ENCODE data around the gene FA2H.

FA2H gene

DNA sequence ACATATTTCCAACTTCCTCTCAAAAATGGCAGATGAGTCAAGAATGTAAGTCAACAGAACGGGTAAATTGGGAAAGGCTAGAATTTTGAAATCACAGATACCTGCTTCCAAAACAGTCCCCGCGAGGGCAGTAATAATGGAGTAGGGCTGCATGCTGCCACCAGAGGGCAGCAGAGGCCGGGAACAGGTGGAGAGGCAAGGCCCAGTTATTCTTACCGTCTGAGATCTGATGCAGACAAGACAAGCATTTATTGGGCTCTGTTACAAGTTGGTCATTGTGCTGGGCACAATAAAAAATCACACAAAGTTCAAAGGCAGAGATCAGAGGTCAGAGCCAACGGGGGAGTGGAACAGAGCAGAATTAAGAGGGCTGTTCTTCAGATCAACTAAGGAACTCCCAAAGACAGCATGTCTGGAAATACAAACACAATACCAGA, 65.2 kb downstream of the FA2H start:
- no peaks in the 10 kb centered on the region for H3K36me3 Mint-ChIP-seq (ENCODE audit: insufficient read depth)
- H3K9me3 Mint-ChIP-seq, result no peaks in the 10 kb centered on the region
- H3K4me1 Mint-ChIP-seq, result peaks cover 6% of the 10 kb centered on the region
- no peaks in the 10 kb centered on the region for H3K27me3 Mint-ChIP-seq
- peak overlapping the region; percentile 70 for H3K27ac Mint-ChIP-seq (ENCODE audit: low read depth)
- no peak overlapping the region for H3K4me3 Mint-ChIP-seq
- DNase-seq (ENCODE audit: low spot score in 2 of 2), result peak; percentile 65 to 69
- peak; percentile 87 for ATAC-seq (replicated peaks; ENCODE audit: extremely low read depth, poor library complexity, severe bottlenecking)

DNA sequence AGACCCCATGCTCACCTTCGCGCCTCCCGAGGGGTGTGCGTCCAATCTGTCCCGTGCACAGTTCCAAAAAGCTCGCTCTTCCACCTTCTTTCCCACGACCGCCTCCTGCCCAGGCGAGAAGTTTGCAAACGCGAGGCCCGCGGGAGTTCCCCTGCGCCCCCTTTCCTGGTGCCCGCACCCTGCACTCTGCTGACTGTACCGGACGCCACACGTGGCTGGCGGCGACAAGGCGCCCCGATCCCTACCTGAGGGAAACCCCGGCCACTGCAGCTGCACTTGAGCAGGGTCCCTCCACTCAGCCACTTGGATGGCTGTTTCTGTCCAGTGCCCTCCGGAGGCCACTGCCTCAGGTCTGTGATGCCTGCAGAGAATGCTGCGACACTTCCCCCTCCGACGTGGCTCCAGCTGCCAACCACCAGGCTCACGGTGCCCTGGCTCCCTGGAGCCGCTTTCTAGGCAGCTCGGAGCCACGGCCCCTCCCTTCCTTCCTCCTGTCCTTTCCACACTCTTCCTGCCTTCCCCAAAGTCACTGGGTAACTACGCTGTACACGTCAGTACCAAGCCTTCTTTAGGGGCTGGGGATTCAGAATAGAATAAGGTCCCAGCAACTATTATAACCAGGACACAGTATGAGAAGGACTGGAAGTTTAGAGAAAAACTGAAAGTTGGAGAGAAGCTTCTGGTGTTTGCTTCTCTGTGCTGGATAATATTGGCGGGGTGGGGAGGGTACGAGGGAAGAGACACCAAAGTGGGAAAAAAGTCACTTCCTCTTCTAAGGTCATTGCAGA, 74.0 kb downstream of the FA2H start, which contains the start of gene MLKL:
Gene MLKL (minus strand): TSS at position 425 of the 788 bp plus-strand sequence. CDS start 5,105 bp downstream, outside the sequence.
- Mint-ChIP-seq H3K27ac (ENCODE audit: low read depth) (peak within 1 kb of the TSS; percentile 100), H3K27me3 (no peaks in the 10 kb centered on the region), H3K36me3 (ENCODE audit: insufficient read depth) (peaks cover 5% of the 10 kb centered on the region), H3K4me3 (peak within 1 kb of the TSS; percentile 100), H3K9me3 (no peaks in the 10 kb centered on the region), H3K4me1 (peaks cover 49% of the 10 kb centered on the region)
- DNase-seq (ENCODE audit: low spot score in 2 of 2), result peak; percentile 27 to 39
- peak; percentile 78 for ATAC-seq (replicated peaks; ENCODE audit: extremely low read depth, poor library complexity, severe bottlenecking)

DNA sequence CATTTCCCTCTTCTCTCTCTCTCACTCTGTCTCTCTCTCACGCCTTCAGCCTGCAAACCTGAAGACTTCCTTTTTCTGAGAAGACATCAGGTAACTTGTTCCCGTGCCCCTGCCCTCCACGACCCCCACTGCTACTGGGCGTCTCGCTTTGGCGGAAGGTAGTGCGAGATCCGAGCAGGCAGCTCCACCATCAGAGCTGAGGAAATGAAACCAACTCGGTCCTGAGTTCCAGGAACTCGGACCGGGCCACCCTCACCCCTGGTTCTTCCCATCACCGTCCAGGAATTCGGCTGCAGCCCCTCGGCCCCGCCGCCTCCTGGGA, 74.5 kb downstream of the FA2H start:
- Mint-ChIP-seq H3K4me1 (peaks cover 54% of the 10 kb centered on the region), H3K27ac (ENCODE audit: low read depth) (peak overlapping the region; percentile 100), H3K27me3 (no peaks in the 10 kb centered on the region), H3K36me3 (ENCODE audit: insufficient read depth) (peaks cover 8% of the 10 kb centered on the region), H3K4me3 (peak overlapping the region; percentile 100), H3K9me3 (no peaks in the 10 kb centered on the region)
- peak; percentile 29 for ATAC-seq (replicated peaks; ENCODE audit: extremely low read depth, poor library complexity, severe bottlenecking)
- no peak for DNase-seq (ENCODE audit: low spot score in 2 of 2)

DNA sequence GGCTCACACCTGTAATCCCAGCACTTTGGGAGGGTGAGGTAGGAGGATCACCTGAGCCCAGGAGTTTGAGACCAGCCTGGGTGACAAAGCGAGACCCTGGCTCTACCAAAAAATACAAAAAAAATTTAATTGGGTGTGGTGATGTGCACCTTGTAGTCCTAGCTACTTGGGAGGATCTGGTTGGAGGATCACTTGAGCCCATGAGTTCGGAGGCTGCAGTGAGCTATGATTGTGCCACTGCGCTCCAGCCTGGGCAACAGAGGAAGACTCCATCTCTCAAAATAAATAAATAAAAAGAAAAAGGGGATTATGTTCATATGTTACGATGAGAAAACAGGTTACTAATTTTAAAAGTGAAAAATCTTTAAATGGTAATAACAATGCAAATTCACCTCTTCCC, 75.0 kb downstream of the FA2H start:
- Mint-ChIP-seq H3K27ac (ENCODE audit: low read depth) (peak overlapping the region; percentile 100), H3K9me3 (no peaks in the 10 kb centered on the region), H3K36me3 (ENCODE audit: insufficient read depth) (peaks cover 11% of the 10 kb centered on the region), H3K27me3 (no peaks in the 10 kb centered on the region), H3K4me3 (peak overlapping the region; percentile 100), H3K4me1 (peaks cover 54% of the 10 kb centered on the region)
- ATAC-seq (replicated peaks; ENCODE audit: extremely low read depth, poor library complexity, severe bottlenecking) (no peak), DNase-seq (ENCODE audit: low spot score in 2 of 2) (no peak)

DNA sequence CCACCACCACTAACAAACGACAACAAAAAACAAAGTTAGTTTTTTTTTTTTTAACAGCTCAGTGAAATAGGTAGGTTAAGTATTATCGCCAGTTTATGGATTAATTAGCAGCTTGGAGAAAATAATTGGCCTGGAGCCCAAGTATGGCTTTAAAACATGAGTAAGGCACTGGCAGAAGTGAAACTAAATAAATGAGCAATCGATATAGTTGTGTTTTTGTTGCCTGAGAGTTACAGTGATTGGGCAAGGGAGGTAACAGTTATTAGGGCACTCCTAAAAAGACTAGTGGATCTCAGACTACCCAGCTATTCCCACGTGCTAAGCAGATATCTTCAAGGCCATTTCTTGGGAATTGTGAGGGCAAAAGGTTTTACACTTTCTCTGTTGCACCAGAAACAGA, 76.4 kb downstream of the FA2H start:
- H3K4me1 Mint-ChIP-seq, result peaks cover 54% of the 10 kb centered on the region
- ATAC-seq (replicated peaks; ENCODE audit: extremely low read depth, poor library complexity, severe bottlenecking), result no peak
- H3K4me3 Mint-ChIP-seq, result peak overlapping the region; percentile 100

DNA sequence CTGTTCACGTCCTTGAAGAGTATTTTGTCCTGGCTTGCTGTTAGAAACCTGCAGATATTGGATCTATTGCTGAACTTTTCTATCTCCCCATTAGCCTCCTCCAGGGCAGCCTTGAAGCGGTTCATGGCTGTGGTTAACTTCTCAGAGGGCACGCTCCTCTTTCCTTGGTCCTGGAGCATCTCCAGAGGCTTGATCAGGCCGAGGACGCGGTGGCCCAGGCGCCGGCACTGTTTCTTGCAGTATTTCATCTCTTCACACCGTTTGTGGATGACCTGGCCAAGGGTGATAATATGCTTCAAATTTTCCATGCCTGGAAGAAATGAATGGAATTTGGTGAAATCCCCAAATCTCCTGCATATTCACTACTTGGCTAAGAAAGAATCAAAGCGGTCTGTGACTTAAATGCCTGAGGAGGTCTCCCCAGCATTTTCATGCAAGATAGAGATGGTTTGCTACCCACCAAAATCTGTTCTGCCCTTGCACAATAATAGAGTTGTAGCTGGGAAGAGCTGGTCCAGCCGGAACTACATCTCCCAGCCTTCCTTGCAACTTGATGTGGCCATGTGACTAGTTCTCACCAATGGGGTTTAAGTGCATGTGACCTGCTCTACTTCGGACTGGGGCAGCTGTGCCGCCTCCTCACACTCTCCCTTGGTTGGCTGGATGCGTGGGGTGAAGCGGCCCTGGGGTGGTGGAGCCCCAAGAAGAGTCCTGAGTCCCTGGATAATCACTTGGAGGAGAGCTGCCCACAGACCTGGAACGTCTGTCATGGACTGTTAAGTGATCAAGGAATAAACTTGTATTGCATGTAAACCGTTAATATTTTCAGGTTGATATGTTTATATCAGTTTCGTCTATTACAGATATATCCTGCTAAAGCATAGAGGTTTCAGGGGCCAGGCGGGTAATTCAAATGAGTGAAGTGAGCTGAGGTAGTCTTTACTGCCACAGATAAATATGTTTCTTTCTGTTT, 78.9 kb downstream of the FA2H start:
- H3K36me3 Mint-ChIP-seq (ENCODE audit: insufficient read depth), result peaks cover 40% of the 10 kb centered on the region
- no peaks in the 10 kb centered on the region for H3K27me3 Mint-ChIP-seq
- H3K4me1 Mint-ChIP-seq, result peaks cover 60% of the 10 kb centered on the region
- peak overlapping the region; percentile 77 for H3K4me3 Mint-ChIP-seq
- ATAC-seq (replicated peaks; ENCODE audit: extremely low read depth, poor library complexity, severe bottlenecking), result peak; percentile 57
- DNase-seq (ENCODE audit: low spot score in 2 of 2), result peak; percentile 34 to 49
- no peaks in the 10 kb centered on the region for H3K9me3 Mint-ChIP-seq
- H3K27ac Mint-ChIP-seq (ENCODE audit: low read depth), result peak overlapping the region; percentile 56

More for the DNA sequence above, 76.4 kb downstream of the FA2H start:
- no peaks in the 10 kb centered on the region for H3K27me3 Mint-ChIP-seq
- DNase-seq (ENCODE audit: low spot score in 2 of 2), result no peak
- H3K9me3 Mint-ChIP-seq, result no peaks in the 10 kb centered on the region
- H3K27ac Mint-ChIP-seq (ENCODE audit: low read depth), result peak overlapping the region; percentile 100
- peaks cover 19% of the 10 kb centered on the region for H3K36me3 Mint-ChIP-seq (ENCODE audit: insufficient read depth)

DNA sequence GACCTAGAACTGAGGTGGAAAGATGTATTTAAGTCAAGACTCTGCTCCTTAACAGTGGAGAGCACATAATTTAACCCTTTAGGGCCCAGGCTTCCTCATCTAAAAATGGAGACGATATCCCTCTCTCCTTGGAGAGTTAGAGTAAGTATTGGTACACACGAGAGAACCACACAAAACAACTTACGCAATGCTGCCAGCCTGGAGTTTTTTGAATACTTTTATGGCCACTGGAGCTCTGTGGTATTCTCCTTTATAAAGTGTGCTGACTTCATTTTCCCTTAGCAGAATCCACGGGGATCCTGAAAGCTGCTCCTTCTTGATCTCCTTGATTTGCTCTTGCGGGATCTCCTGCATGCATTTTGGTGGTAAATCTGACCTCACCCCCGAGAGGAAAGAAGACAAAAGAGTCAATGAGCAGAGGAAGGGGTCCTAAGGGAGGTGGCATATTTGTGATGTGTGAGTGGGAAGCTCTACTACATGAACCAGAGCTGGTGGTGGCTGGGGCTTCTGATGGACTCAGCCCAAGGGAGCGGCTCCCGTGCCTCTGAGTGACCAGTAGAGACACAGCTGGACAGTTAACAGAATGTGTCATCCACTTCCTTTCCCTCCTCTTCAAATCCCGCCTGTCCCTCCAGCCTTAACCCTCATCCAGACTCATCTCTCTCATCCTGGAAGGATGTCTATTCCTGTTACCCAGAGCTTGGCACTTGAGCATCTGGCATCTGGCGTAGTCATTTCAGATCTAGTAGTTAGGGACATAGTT, 83.3 kb downstream of the FA2H start:
- H3K27ac Mint-ChIP-seq (ENCODE audit: low read depth), result peak overlapping the region; percentile 39

DNA sequence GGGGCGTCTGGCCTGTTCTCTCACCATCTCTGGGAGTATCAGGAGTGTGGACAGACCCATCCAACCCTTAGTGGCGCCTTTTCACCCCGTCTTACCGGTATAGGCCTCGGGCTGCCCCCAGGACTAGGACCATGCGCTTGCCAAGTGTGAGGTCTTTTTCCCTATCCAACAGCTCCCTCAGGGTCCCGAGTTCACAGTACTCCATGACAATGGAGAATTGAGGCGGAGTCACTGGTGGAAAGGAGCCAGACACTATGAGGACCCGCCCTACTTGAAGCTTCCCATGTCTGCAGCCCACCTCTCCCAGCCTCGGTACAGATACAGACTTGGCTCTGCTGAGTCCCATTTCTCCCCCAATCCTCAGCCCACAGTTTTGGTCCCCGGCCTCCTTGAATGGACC, 92.1 kb downstream of the FA2H start:
- Mint-ChIP-seq H3K4me1 (no peaks in the 10 kb centered on the region), H3K4me3 (no peak overlapping the region), H3K36me3 (ENCODE audit: insufficient read depth) (peaks cover 57% of the 10 kb centered on the region), H3K9me3 (no peaks in the 10 kb centered on the region), H3K27ac (ENCODE audit: low read depth) (no peak overlapping the region), H3K27me3 (no peaks in the 10 kb centered on the region)
- no peak for ATAC-seq (replicated peaks; ENCODE audit: extremely low read depth, poor library complexity, severe bottlenecking)
- no peak for DNase-seq (ENCODE audit: low spot score in 2 of 2)

More for the DNA sequence above, 83.3 kb downstream of the FA2H start:
- Mint-ChIP-seq H3K9me3 (no peaks in the 10 kb centered on the region), H3K36me3 (ENCODE audit: insufficient read depth) (peaks cover 66% of the 10 kb centered on the region), H3K4me1 (peaks cover 27% of the 10 kb centered on the region), H3K4me3 (no peak overlapping the region), H3K27me3 (no peaks in the 10 kb centered on the region)
- ATAC-seq (replicated peaks; ENCODE audit: extremely low read depth, poor library complexity, severe bottlenecking), result no peak
- no peak for DNase-seq (ENCODE audit: low spot score in 2 of 2)

DNA sequence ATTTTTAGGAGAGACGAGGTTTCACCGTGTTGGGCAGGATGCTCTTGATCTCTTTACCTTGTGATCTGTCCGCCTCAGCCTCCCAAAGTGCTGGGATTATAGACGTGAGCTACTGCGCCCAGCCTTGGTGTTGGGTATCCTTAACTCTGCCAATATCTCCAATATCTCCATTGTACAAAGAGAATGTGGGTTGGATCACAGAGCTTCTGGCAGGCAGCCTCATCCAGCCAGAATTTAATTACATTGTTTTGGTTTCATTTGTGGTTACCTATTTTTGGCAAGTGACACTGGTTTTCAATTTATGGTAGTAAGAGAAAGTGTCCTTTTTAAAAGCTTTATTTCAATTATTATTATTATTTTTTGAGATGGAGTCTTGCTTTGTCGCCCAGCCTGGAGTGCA, 93.9 kb downstream of the FA2H start:
- Mint-ChIP-seq H3K4me3 (no peak overlapping the region), H3K9me3 (no peaks in the 10 kb centered on the region), H3K4me1 (no peaks in the 10 kb centered on the region), H3K36me3 (ENCODE audit: insufficient read depth) (peaks cover 54% of the 10 kb centered on the region), H3K27ac (ENCODE audit: low read depth) (no peak overlapping the region), H3K27me3 (no peaks in the 10 kb centered on the region)
- DNase-seq (ENCODE audit: low spot score in 2 of 2) (no peak), ATAC-seq (replicated peaks; ENCODE audit: extremely low read depth, poor library complexity, severe bottlenecking) (no peak)

DNA sequence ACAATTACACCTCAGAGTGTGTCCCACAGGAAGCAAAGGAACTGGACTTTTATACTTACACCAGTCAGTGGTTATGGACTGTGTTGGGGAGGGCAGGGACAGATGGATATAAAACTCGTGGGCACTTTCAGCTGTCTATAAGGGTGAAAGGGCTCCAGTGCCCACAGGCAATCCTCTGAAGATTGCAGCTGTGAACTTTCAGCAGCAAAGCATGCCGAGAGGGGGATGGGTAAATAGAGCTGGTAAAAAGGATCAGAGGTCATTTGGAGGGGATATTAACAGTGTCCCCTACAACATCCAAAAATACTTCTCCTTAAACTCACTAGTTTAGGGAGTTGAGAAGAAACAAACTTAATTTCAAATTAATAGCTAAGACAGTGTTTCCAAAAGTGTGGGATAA, 94.6 kb downstream of the FA2H start:
- Mint-ChIP-seq H3K36me3 (ENCODE audit: insufficient read depth) (peaks cover 48% of the 10 kb centered on the region), H3K27me3 (no peaks in the 10 kb centered on the region), H3K9me3 (no peaks in the 10 kb centered on the region), H3K27ac (ENCODE audit: low read depth) (no peak overlapping the region), H3K4me3 (no peak overlapping the region), H3K4me1 (no peaks in the 10 kb centered on the region)
- DNase-seq (ENCODE audit: low spot score in 2 of 2), result no peak
- ATAC-seq (replicated peaks; ENCODE audit: extremely low read depth, poor library complexity, severe bottlenecking), result no peak

DNA sequence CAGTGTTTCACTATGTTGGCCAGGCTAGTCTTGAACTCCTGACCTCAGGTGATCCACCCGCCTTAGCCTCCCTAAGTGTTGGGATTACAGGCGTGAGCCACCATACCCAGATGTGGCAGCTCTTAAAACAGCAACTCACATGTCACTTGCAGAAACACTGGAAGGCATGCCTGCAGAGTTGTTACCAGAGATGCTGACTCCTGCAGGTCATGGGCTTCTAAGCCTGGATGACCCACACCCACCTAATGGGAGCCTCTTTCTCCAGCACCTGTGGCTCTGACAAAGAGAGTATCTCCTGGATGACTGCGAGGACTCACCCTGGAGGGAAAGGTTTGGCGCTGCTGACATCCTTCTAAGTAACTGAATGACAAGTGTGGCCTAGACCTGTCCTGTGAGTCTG, 96.8 kb downstream of the FA2H start:
- DNase-seq (ENCODE audit: low spot score in 2 of 2), result no peak
- no peak overlapping the region for H3K27ac Mint-ChIP-seq (ENCODE audit: low read depth)
- no peak overlapping the region for H3K4me3 Mint-ChIP-seq
- H3K4me1 Mint-ChIP-seq, result no peaks in the 10 kb centered on the region
- peaks cover 44% of the 10 kb centered on the region for H3K36me3 Mint-ChIP-seq (ENCODE audit: insufficient read depth)
- H3K9me3 Mint-ChIP-seq, result no peaks in the 10 kb centered on the region
- H3K27me3 Mint-ChIP-seq, result no peaks in the 10 kb centered on the region
- ATAC-seq (replicated peaks; ENCODE audit: extremely low read depth, poor library complexity, severe bottlenecking), result no peak

DNA sequence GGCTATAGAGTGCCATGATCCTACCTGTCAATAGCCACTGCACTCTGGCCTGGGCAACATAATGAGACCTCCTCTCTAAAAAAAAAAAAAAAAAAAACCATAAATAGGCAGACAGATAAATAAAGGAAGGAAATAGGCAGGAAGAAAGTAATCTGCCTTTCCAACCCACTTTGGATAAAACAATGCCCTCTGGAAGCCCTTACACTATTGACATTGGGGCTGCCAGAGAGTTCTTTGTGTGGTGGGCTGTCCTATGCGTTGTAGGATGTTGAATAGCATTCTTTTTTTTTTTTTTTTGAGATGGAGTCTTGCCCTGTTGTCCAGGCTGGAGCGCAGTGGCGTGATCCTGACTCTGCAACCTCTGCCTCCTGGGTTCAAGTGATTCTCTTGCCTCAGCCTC, 100.7 kb downstream of the FA2H start:
- H3K4me3 Mint-ChIP-seq, result no peak overlapping the region
- no peaks in the 10 kb centered on the region for H3K27me3 Mint-ChIP-seq
- ATAC-seq (replicated peaks; ENCODE audit: extremely low read depth, poor library complexity, severe bottlenecking), result no peak
- no peaks in the 10 kb centered on the region for H3K4me1 Mint-ChIP-seq
- peaks cover 23% of the 10 kb centered on the region for H3K36me3 Mint-ChIP-seq (ENCODE audit: insufficient read depth)
- no peaks in the 10 kb centered on the region for H3K9me3 Mint-ChIP-seq
- H3K27ac Mint-ChIP-seq (ENCODE audit: low read depth), result no peak overlapping the region
- DNase-seq (ENCODE audit: low spot score in 2 of 2), result no peak
